Stimulated activated naive B cell treated with anti-CD40 and anti-IgM and Interleukin-4, amounts not matched to agents 10 μg/mL and 1 μg/mL and 100 μg/mL, for 72 hours (primary cell): ENCODE data around the gene SP5.
A peak's percentile ranks its signal among the peaks of the same experiment; 100 is the strongest.
"Not testable (repeated sequence)": the region's sequence is repeated elsewhere in the genome, so short reads cannot be mapped to it uniquely, and the experiment has no call there.

Source experiments
- ATAC-seq, 2 donors: fragments of 150-1000 bp; cut with Tn5 transposase; replicated peaks; 2 replicates each; pipeline ENCODE4 v1.10.0; 2021; ENCODE audit warnings: moderate library complexity in 1 of 2
- DNase-seq: peaks from one replicate; pipeline ENCODE4 v3.0.0; 2021
- H3K27ac Mint-ChIP-seq: one replicate; pipeline ENCODE4 v1.8.0; 2022; ENCODE audit warnings: mild to moderate bottlenecking, mixed read lengths
- H3K27me3 Mint-ChIP-seq, 2 donors: one replicate each; pipeline ENCODE4 v1.8.0; 2022; ENCODE audit warnings: mixed read lengths in 2 of 2
- H3K36me3 Mint-ChIP-seq, 2 donors: one replicate each; pipeline ENCODE4 v1.8.0; 2022; ENCODE audit warnings: mixed read lengths in 2 of 2, mild to moderate bottlenecking in 1 of 2
- H3K4me1 Mint-ChIP-seq, 2 donors: one replicate each; pipeline ENCODE4 v1.8.0; 2022; ENCODE audit warnings: mixed read lengths in 2 of 2, mild to moderate bottlenecking in 1 of 2
- H3K4me3 Mint-ChIP-seq, 2 donors: one replicate each; pipeline ENCODE4 v1.8.0; 2022; ENCODE audit warnings: mild to moderate bottlenecking in 2 of 2, mixed read lengths in 2 of 2, moderate library complexity in 1 of 2
- H3K9me3 Mint-ChIP-seq, 2 donors: one replicate each; pipeline ENCODE4 v1.8.0; 2022; ENCODE audit warnings: mixed read lengths in 2 of 2, mild to moderate bottlenecking in 1 of 2

Gene SP5

DNA sequence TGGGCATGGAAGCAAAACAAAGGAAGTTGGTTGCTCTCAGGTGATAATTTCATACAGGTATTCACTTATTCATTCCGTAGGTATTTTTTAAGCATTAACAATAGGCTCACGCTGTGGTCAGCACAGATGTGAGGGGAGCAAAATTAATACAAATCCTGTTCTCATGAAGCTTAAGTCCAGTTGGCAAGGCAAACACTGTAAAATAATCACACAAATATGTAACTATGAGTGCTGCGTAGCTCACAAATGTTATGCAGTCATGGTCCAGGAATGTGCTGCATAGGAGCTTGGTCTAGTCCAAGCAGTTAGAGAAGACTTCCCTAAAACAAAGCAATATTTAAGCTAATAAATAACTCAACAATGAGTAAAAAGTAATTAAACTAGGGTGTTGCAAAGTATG lies 23.9 kb downstream of the SP5 start:
- Mint-ChIP-seq H3K36me3 (no peaks in the 10 kb centered on the region), H3K27ac (no peak overlapping the region), H3K9me3 (peaks cover 0 to 7% of the 10 kb centered on the region in 2 donors), H3K4me1 (no peaks in the 10 kb centered on the region), H3K27me3 (peaks cover 12 to 17% of the 10 kb centered on the region in 2 donors), H3K4me3 (no peak overlapping the region)
- no peak for DNase-seq
- ATAC-seq: no peak

DNA sequence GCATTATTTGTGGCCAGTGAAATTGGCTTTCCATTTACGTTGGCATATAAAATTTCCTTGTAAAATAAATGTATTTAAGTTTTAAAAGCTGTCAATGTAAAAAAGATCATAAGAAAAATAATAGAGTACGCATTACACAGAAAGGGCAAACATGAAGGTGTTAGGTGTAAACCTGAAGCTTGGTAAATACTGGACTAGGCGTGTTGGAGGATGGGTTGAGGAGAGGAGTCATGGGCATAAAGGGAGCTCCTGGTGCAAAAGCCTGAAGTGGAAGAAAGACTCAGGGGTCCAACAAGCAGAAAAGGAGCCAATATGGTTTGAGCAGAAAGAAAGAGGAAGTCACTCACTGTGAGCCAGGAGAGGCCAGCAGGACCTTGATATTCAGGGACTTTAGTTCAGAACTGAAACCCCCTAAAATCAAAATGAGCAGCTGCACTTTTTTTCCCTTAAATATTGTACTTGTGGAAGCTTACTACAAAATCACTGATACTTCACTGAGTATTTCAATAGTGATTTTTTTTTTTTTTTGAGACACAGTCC lies 24.4 kb downstream of the SP5 start:
- no peak overlapping the region for H3K4me3 Mint-ChIP-seq
- H3K27me3 Mint-ChIP-seq: peaks cover 16 to 22% of the 10 kb centered on the region in 2 donors
- H3K4me1 Mint-ChIP-seq: no peaks in the 10 kb centered on the region
- no peak for DNase-seq
- no peak for ATAC-seq
- no peaks in the 10 kb centered on the region for H3K36me3 Mint-ChIP-seq
- peaks cover 0 to 7% of the 10 kb centered on the region in 2 donors for H3K9me3 Mint-ChIP-seq
- no peak overlapping the region for H3K27ac Mint-ChIP-seq

DNA sequence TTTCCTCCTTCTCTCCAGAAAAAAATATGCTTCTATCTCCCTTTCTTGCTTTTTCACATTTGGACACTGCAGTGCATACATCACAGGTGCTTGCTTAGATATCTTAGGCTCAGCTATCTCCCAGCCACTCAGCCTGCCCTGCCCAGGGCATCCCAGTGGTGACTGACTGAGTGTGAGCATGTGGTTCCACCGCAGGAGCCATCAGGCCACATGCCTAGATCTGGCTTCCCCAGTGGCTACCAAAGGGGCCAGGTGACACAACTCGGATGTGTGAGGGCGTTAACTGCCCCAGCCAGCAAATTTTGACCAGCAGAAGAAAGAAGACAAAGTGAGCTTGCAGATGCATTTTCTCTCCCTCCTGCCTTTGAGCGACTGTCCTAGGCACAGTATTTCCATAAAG lies 25.5 kb downstream of the SP5 start:
- Mint-ChIP-seq H3K4me1 (no peaks in the 10 kb centered on the region), H3K27me3 (peaks cover 21 to 31% of the 10 kb centered on the region in 2 donors), H3K9me3 (peaks cover 0 to 7% of the 10 kb centered on the region in 2 donors), H3K36me3 (no peaks in the 10 kb centered on the region), H3K27ac (no peak overlapping the region), H3K4me3 (no peak overlapping the region)
- no peak for DNase-seq
- ATAC-seq: no peak

DNA sequence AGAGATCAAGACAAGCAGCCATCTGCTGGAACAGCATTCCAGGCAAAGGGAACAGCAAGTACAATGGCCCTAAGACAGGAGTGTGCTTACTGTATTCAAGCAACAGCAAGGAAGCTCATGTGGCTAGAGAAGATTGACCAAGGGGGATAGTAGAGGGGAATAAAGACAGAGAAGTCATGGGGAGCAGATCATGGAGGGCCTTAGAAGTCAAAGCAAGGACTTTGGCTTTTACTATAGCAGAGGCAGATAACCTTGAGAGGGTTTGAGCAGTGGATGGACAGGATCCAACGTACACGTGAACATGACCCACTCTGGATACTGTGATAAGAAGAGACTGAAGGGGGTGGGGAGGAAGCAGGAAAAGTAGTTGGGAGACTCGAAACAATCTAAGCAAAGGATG lies 26.9 kb downstream of the SP5 start:
- ATAC-seq (no peak), DNase-seq (no peak)
- Mint-ChIP-seq H3K4me1 (no peaks in the 10 kb centered on the region), H3K36me3 (no peaks in the 10 kb centered on the region), H3K4me3 (no peak overlapping the region), H3K27ac (no peak overlapping the region), H3K27me3 (peaks cover 21 to 31% of the 10 kb centered on the region in 2 donors), H3K9me3 (peaks cover 0 to 5% of the 10 kb centered on the region in 2 donors)

DNA sequence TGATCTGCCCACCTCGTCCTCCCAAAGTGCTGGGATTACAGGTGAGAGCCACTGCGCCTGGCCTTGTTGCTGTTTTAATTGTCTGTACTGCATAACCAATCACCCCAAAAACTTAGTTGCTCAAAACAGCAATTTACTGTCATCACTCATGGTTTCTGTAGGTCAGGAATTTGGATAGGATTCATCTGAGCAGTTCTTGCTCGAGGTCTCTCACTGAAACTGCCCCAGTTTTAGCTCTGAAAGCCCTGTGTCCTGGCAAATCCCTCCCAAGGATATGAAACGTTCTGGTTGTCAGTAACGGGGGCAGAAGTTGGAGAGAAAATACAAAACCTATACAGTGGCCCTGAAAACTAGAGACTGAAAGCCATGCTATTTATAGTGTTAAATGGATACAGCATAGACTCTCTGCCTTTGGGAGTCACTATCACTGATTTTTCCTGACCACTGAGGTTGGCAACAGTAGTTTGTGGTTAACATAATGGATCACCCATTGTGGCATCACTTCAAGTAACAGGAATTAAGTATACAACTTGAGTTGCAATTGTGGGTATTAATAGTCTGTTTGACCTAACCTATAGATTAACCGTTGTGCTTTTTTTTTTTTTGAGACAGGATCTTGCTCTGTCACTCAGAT lies 27.9 kb downstream of the SP5 start:
- no peaks in the 10 kb centered on the region for H3K36me3 Mint-ChIP-seq

DNA sequence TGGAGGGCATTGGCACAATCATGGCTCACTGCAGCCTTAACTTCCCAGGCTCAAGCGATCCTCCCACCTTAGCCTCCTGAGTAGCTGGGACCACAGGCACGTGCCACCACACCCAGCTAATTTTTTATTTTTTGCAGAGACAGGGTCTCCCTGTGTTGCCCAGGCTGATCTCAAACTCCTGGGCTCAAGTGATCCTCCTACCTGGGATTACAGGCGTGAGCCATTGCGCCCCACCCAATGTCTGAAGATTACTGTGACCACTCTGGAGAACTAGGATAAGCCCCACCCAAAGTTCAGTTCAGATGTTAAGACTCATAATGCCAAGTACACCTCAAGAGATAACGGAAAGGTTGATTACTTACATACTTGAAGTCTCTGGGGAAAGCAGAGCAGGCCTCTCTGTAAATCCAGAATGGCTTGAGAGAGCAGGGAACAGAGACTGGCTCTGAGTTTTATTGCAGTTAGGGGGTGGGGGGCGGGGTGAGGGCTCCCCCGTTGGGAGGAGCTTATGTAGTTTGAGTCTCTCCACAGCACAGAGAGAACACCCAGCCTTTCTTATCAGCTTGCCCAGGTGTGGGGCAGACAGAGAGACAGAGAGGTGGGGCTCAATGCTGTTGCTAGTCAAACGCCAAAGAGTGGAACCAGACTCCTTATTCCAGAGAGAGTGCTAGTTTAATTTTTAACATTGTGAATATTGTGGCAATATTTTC lies 28.5 kb downstream of the SP5 start:
- no peak overlapping the region for H3K4me3 Mint-ChIP-seq
- H3K27ac Mint-ChIP-seq: no peak overlapping the region
- peaks cover 28 to 35% of the 10 kb centered on the region in 2 donors for H3K27me3 Mint-ChIP-seq
- H3K36me3 Mint-ChIP-seq: no peaks in the 10 kb centered on the region
- H3K9me3 Mint-ChIP-seq: no peaks in the 10 kb centered on the region
- DNase-seq (no peak), ATAC-seq (no peak)
- H3K4me1 Mint-ChIP-seq: peaks cover 0 to 7% of the 10 kb centered on the region in 2 donors

More for the DNA sequence above, 27.9 kb downstream of the SP5 start:
- DNase-seq (no peak), ATAC-seq (no peak)
- Mint-ChIP-seq H3K27me3 (peaks cover 24 to 31% of the 10 kb centered on the region in 2 donors), H3K9me3 (no peaks in the 10 kb centered on the region), H3K4me1 (peaks cover 0 to 7% of the 10 kb centered on the region in 2 donors), H3K4me3 (no peak overlapping the region), H3K27ac (no peak overlapping the region)

DNA sequence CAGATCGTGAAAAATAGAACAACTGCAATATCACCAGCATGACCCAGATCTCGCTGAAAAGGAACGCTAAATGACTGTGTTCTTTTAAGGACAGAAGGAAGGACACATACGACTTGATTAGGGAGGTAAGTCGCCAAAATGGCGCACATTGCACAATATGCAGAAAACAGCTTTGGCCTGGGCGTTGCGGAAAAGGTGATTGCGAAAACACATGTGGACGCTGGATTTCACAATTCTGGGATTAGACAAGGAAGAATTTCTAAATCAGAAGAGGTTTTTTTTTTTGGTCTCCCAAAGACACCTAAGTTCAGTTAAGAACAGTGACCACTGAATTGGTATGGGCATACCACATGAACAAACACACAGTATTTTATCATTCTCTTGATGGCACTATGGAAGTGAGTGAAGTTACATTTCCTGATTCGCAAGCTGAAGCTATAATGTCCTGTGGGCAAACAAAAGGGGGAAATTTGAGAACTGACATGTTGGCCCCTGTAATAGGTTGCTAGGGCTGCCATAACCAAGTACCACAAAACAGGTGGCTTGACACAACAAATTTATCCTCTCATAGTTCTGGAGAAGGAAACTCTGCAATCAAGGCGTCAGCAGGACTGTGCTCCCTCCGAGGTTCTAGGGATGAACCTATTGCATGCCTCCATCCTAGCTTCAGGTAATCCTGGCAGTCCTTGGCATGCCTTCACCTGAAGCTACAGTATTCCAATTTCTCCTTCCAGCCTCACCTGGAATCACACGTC lies 29.3 kb downstream of the SP5 start:
- H3K4me3 Mint-ChIP-seq: no peak overlapping the region
- no peaks in the 10 kb centered on the region for H3K36me3 Mint-ChIP-seq
- DNase-seq (no peak), ATAC-seq (no peak)
- peaks cover 31 to 39% of the 10 kb centered on the region in 2 donors for H3K27me3 Mint-ChIP-seq
- H3K4me1 Mint-ChIP-seq: peaks cover 0 to 7% of the 10 kb centered on the region in 2 donors
- no peak overlapping the region for H3K27ac Mint-ChIP-seq
- H3K9me3 Mint-ChIP-seq: no peaks in the 10 kb centered on the region

DNA sequence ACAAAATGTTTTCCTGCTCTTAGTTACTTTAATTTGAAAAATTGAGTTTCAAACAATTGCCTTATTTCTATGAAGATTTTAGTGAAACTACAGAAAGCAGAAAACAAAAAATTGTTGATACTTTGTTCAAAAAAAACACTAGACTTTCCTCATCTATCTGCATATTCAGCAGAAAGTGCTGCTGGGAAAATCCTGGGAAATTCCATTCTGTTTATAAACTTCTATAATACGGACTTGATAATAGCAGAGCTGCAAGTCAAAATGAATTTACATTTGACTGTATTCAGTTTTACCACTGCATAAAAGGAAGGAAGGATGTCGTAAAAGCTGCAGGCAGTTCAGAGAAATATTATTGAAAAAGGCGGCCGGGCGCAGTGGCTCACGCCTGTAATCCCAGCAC lies 30.2 kb downstream of the SP5 start:
- H3K27me3 Mint-ChIP-seq: peaks cover 38 to 48% of the 10 kb centered on the region in 2 donors
- H3K27ac Mint-ChIP-seq: no peak overlapping the region
- no peak for ATAC-seq

DNA sequence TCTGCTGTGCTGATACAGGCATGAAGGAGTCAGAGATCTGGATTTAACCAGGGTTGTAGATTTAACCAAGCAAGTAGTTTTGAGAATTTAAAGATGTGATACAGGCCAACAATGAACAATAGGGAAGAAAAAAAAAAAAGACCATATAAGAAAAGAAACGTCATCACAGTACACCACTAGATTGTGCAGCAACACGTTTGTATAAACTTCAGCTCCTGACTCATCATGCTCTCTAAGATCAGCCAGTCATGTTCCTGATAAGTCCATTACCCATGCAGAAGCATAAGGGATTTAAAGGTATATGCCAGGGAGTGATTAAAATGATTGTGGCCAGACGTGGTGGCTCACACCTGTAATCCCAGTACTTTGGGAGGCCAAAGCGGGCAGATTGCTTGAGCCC lies 32.8 kb downstream of the SP5 start:
- ATAC-seq: no peak
- Mint-ChIP-seq H3K27me3 (peaks cover 47 to 57% of the 10 kb centered on the region in 2 donors), H3K4me3 (no peak overlapping the region), H3K9me3 (no peaks in the 10 kb centered on the region), H3K27ac (no peak overlapping the region), H3K36me3 (no peaks in the 10 kb centered on the region), H3K4me1 (peaks cover 0 to 7% of the 10 kb centered on the region in 2 donors)
- no peak for DNase-seq

More for the DNA sequence above, 30.2 kb downstream of the SP5 start:
- Mint-ChIP-seq H3K36me3 (no peaks in the 10 kb centered on the region), H3K4me1 (peaks cover 0 to 7% of the 10 kb centered on the region in 2 donors), H3K4me3 (no peak overlapping the region), H3K9me3 (no peaks in the 10 kb centered on the region)
- DNase-seq: no peak

DNA sequence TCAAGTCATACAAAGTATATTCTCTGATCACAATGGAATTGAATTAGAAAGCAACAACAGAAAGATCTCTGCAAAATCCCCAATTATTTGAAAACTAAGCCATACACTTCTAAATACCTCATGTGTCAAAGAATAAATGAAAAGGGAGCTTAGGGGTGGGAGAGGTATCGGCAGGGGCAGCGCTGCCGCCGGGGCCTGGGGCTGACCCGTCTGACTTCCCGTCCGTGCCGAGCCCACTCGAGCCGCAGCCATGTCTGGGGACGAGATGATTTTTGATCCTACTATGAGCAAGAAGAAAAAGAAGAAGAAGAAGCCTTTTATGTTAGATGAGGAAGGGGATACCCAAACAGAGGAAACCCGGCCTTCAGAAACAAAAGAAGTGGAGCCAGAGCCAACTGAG lies 36.4 kb downstream of the SP5 start:
- H3K4me1 Mint-ChIP-seq, H3K4me3 Mint-ChIP-seq, DNase-seq, H3K36me3 Mint-ChIP-seq, H3K9me3 Mint-ChIP-seq, H3K27ac Mint-ChIP-seq: not testable (repeated sequence)
- ATAC-seq: peak in 1 of 2 donors; percentile 42
- peaks cover 40 to 55% of the 10 kb centered on the region in 2 donors for H3K27me3 Mint-ChIP-seq

DNA sequence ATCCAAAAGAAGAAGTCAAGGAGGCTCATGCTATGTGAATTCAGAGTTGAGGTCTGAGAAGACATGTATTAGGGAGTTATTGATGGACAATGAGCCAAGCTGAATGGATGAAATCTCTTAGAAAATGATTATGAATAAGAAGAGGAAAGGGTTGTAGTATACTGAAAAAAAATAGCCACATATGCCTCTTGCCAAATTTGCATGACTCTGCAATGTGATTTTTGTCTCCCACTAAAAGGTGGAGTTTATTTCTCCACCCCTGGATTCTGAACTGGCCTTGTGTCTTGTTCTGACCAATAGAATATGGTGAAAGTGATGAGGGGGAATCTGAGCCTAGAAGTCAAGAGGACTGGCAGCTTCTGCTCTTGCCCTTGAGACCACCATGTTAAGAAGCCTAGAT lies 46.4 kb downstream of the SP5 start:
- peaks cover 11 to 15% of the 10 kb centered on the region in 2 donors for H3K27me3 Mint-ChIP-seq

DNA sequence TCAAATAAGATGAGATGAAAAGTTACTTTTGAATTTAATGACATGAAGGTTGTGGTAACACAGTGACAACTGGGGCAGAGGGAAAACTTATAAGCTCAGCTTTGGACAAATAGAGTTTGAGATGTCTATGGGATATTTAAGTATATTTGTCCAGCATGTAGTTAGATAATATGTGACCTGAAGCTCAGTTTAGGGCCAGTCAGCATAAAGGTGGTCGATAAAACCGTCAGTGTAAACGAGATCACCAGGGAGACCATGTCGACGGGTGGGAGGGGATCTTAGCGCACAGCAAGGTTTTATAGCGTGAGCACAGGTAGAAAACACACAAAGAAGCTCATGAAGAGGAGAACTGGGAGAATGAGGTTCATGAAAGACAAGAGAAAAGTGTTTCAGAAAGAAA lies 47.6 kb downstream of the SP5 start:
- Mint-ChIP-seq H3K36me3 (no peaks in the 10 kb centered on the region), H3K27ac (no peak overlapping the region), H3K9me3 (no peaks in the 10 kb centered on the region), H3K4me3 (no peak overlapping the region), H3K27me3 (peaks cover 11 to 15% of the 10 kb centered on the region in 2 donors), H3K4me1 (no peaks in the 10 kb centered on the region)
- ATAC-seq (no peak), DNase-seq (no peak)

More for the DNA sequence above, 46.4 kb downstream of the SP5 start:
- Mint-ChIP-seq H3K4me3 (no peak overlapping the region), H3K27ac (no peak overlapping the region), H3K9me3 (no peaks in the 10 kb centered on the region), H3K4me1 (no peaks in the 10 kb centered on the region), H3K36me3 (no peaks in the 10 kb centered on the region)
- DNase-seq: no peak
- no peak for ATAC-seq

DNA sequence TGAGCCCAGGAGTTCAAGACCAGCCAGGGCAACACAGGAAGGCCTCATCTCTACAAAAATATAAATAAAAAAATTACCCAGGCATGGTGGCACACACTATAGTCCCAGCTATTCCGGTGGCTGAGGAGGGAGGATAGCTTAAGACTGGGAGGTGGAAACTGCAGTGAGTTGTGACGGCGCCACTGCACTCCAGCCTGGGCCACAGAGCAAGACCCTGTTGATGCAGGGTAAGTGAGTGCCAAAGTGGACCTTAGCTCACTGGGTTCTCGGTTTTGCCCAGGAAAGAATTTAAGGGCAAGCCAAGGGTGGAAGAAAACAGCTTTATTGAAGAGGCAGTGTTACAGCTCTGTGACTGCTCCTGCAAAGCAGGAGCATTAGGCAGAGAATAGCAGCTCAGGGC lies 48.1 kb downstream of the SP5 start:
- DNase-seq: no peak
- no peaks in the 10 kb centered on the region for H3K9me3 Mint-ChIP-seq
- no peaks in the 10 kb centered on the region for H3K36me3 Mint-ChIP-seq
- H3K27ac Mint-ChIP-seq: no peak overlapping the region
- H3K4me3 Mint-ChIP-seq: no peak overlapping the region
- H3K27me3 Mint-ChIP-seq: peaks cover 11 to 16% of the 10 kb centered on the region in 2 donors
- ATAC-seq: no peak
- H3K4me1 Mint-ChIP-seq: no peaks in the 10 kb centered on the region

DNA sequence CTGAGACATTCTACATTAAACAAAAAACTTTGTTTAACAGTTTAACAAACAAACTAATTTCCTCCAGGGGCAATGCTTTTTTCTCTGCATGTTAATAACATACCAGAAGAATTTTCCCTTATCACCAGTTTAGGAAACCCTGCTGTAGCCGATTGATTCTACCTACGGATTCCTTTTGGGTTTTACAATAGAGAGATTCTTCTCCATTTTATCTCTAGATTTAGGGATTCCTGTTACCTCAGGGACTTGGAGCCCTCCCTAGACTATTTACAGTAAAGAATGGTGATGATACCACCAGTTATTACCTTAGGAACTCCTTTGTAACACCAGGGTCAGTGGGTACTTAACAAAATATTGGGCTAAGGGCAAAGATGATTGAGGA lies 49.7 kb downstream of the SP5 start:
- Mint-ChIP-seq H3K4me1 (peaks cover 0 to under 1% of the 10 kb centered on the region in 2 donors), H3K36me3 (no peaks in the 10 kb centered on the region), H3K27me3 (peaks cover 11 to 18% of the 10 kb centered on the region in 2 donors), H3K27ac (no peak overlapping the region), H3K9me3 (no peaks in the 10 kb centered on the region), H3K4me3 (no peak overlapping the region)
- no peak for DNase-seq
- no peak for ATAC-seq
